Measurements from ENCODE around the gene TRAF5. TPM values are rescaled to one million over a fixed set of nuclear protein-coding genes. Genes with fewer than 3 reads are reported as not detected.

The TRAF5 gene
- total and polyA plus RNA-seq, 2 of the 4 experiments (the other 2 are of a cell fraction) = 10.0 to 14.7 TPM

GRCh38 chr1:211319892-211320291 is 6.7 kb upstream of the TRAF5 start:
- no peak overlapping the region for H2BK5ac ChIP-seq (ENCODE audit: low read depth, low read length, poor library complexity, severe bottlenecking)
- peaks cover 4% of the 10 kb centered on the region; the same call in 1 of the 2 replicates for H3K36me3 ChIP-seq (ENCODE audit: control insufficient read depth, insufficient read depth, low read length)
- no peaks in the 10 kb centered on the region for H3K9me3 ChIP-seq (ENCODE audit: control insufficient read depth, insufficient read depth, low read length)

More at GRCh38 chr1:211319892-211320291, 6.7 kb upstream of the TRAF5 start:
- TF ChIP-seq RCOR1 (IDR thresholded peaks at IDR 0.05; ENCODE audit: insufficient replicate concordance, low read length) = no peak
- no peak for TF ChIP-seq MXI1 (IDR thresholded peaks at IDR 0.05; ENCODE audit: borderline replicate concordance, low read depth, low read length)
- no peak for TF ChIP-seq BHLHE40 (IDR thresholded peaks at IDR 0.05; ENCODE audit: low read depth, low read length)
- TF ChIP-seq ELK1 (IDR thresholded peaks at IDR 0.05; ENCODE audit: borderline replicate concordance, low read depth, low read length) = no peak
- no peak for TF ChIP-seq USF2 (IDR thresholded peaks at IDR 0.05; ENCODE audit: low read depth, low read length)
- TF ChIP-seq MAZ (IDR thresholded peaks at IDR 0.05; ENCODE audit: borderline replicate concordance, low read depth, low read length) = no peak
- TF ChIP-seq RFX5 (IDR thresholded peaks at IDR 0.05; ENCODE audit: low read depth, low read length) = no peak
- TF ChIP-seq NFE2L2 (IDR thresholded peaks at IDR 0.05; ENCODE audit: low read depth, low read length) = no peak
- no peak for TF ChIP-seq CHD1 (IDR thresholded peaks at IDR 0.05; ENCODE audit: low read depth, low read length)
- TF ChIP-seq FOS (IDR thresholded peaks at IDR 0.05; ENCODE audit: low read depth, low read length) = no peak
- no peak for TF ChIP-seq CEBPB (IDR thresholded peaks at IDR 0.05; ENCODE audit: low read depth, low read length)
- dilution Hi-C loops (cut with HindIII; ENCODE audit: low sequenced_read_pairs, unreplicated experiment) = no loop called here
- Histone ChIP-seq H4K5ac (ENCODE audit: low read depth, low read length) (no peak overlapping the region), H3K18ac (ENCODE audit: low read depth, low read length) (no peak overlapping the region), H4K91ac (ENCODE audit: insufficient read depth, low read depth, low read length) (no peak overlapping the region), H3K27ac (ENCODE audit: insufficient read depth, low read length) (no peak overlapping the region), H3K14ac (replicated peaks; ENCODE audit: low read depth, low read length) (no peak overlapping the region), H2BK15ac (ENCODE audit: low read depth, low read length) (no peak overlapping the region), H4K20me1 (ENCODE audit: insufficient read depth, low read length) (no peaks in the 10 kb centered on the region), H3K4ac (ENCODE audit: low read depth, low read length) (no peak overlapping the region), H2BK120ac (ENCODE audit: low read depth, low read length) (no peak overlapping the region), H4K8ac (ENCODE audit: low read depth in 2 of 2, low read length in 2 of 2) (no peak overlapping the region), H2AFZ (replicated peaks; ENCODE audit: low read length, poor library complexity) (no peak overlapping the region), H3K9ac (ENCODE audit: low read depth, low read length) (no peak overlapping the region), H3K23ac (ENCODE audit: low read depth, low read length) (no peak overlapping the region), H3K56ac (ENCODE audit: extremely low read depth, insufficient read depth, low read length) (no peak overlapping the region), H2AK9ac (replicated peaks; ENCODE audit: low read depth, low read length, poor library complexity) (no peak overlapping the region), H3K4me3 (ENCODE audit: insufficient read depth, low read depth, low read length) (no peak overlapping the region), H3K9me1 (ENCODE audit: insufficient read depth, low read length) (no peaks in the 10 kb centered on the region), H3K4me1 (ENCODE audit: control insufficient read depth, insufficient read depth, low read length) (no peaks in the 10 kb centered on the region), H2AK5ac (ENCODE audit: low read depth, low read length) (no peak overlapping the region), H3K4me2 (ENCODE audit: low read depth, low read length) (no peak overlapping the region), H3K27me3 (ENCODE audit: control insufficient read depth, insufficient read depth, low read length) (no peaks in the 10 kb centered on the region), H2BK20ac (ENCODE audit: low read depth, low read length) (no peak overlapping the region), H3K79me1 (ENCODE audit: low read depth in 1 of 2, low read length in 2 of 2) (no peaks in the 10 kb centered on the region)
- intact Hi-C loops (cut with micrococcal nuclease) = loop anchor here (5.0 kb wide), 1 partner anchor 257 kb away; the partner anchor contains the start of gene SLC30A1
- ATAC-seq (ENCODE audit: low read depth) = no peak
- ChIA-PET CTCF (no interaction called here), POLR2A (ENCODE audit: unreplicated experiment) (no interaction called here)
- no TSS peak for BruUV-seq (replicated peaks)
- DNase-seq = no peak
- in situ Hi-C loops (cut with MboI; ENCODE audit: low sequenced_read_pairs) = loop anchor here (5.0 to 10.0 kb wide), 2 partner anchors 155 to 327 kb away; no protein-coding TSS in a partner anchor
